Lung microvascular endothelial cell (primary cell): Measurements from ENCODE around the gene CLRN3. TPM values are rescaled to one million over a fixed set of nuclear protein-coding genes. Genes with fewer than 3 reads are reported as not detected.

ENCODE experiments used
- DNase-seq, 2 donors: peaks; one replicate each; pipeline versions ENCODE4 v3.0.0 to v3.0.0-alpha.2; 2010; ENCODE audit warnings: low read depth in 2 of 2
- total RNA-seq: library from RNA; depleted of rRNA; stranded (reverse); fragments of >200 nt; gene quantifications from 2 replicates; pipeline ENCODE4 v1.2.1, GENCODE V29; 2014

The CLRN3 gene
- total RNA-seq, 1 donor from 2014 or later = 0.20 TPM

- DNase-seq = peak; percentile 66 to 87
Measured at GRCh38 chr10:127919418-127920271, 26.9 kb upstream of the CLRN3 start.

GRCh38 chr10:127918572-127918971 lies 25.8 kb upstream of the CLRN3 start:
- no peak for DNase-seq

GRCh38 chr10:127916826-127917225 lies 24.1 kb upstream of the CLRN3 start:
- DNase-seq = no peak

GRCh38 chr10:127915324-127915723 lies 22.6 kb upstream of the CLRN3 start:
- DNase-seq = no peak

- no peak for DNase-seq
Measured at GRCh38 chr10:127913368-127913759, 20.6 kb upstream of the CLRN3 start.

- no peak for DNase-seq
Measured at GRCh38 chr10:127912607-127913367, 20.0 kb upstream of the CLRN3 start.

GRCh38 chr10:127911867-127912257 lies 19.1 kb upstream of the CLRN3 start:
- no peak for DNase-seq

GRCh38 chr10:127911218-127911866 lies 18.6 kb upstream of the CLRN3 start:
- DNase-seq = no peak

GRCh38 chr10:127910464-127910770 lies 17.7 kb upstream of the CLRN3 start:
- no peak for DNase-seq

- DNase-seq = no peak
Measured at GRCh38 chr10:127909716-127910463, 17.1 kb upstream of the CLRN3 start.

GRCh38 chr10:127908959-127909267 lies 16.2 kb upstream of the CLRN3 start:
- no peak for DNase-seq

GRCh38 chr10:127908106-127908958 lies 15.6 kb upstream of the CLRN3 start:
- DNase-seq = peak; percentile 81 to 95

- peak; percentile 70 to 78 for DNase-seq
Measured at GRCh38 chr10:127907411-127908105, 14.8 kb upstream of the CLRN3 start.

- DNase-seq = peak; percentile 83 to 84
Measured at GRCh38 chr10:127906548-127907377, 14.0 kb upstream of the CLRN3 start, which contains the start of gene PTPRE. TSS of gene PTPRE (plus strand) at chr10:127907103. CDS start at chr10:128040882, 133,779 bp downstream.

GRCh38 chr10:127905848-127906261 lies 13.1 kb upstream of the CLRN3 start:
- DNase-seq = no peak

- no peak for DNase-seq
Measured at GRCh38 chr10:127905001-127905847, 12.5 kb upstream of the CLRN3 start.

- DNase-seq = no peak
Measured at GRCh38 chr10:127904311-127905000, 11.7 kb upstream of the CLRN3 start.

- DNase-seq = no peak
Measured at GRCh38 chr10:127903789-127904188, 11.0 kb upstream of the CLRN3 start.
